HG03025 (cell line): ENCODE results near the gene LPAR1.
"Not testable (repeated sequence)": the region's sequence is repeated elsewhere in the genome, so short reads cannot be mapped to it uniquely, and the experiment has no call there.

Experiments
- ATAC-seq: cut with Tn5 transposase; IDR thresholded peaks from one replicate; pipeline ENCODE4 v1.9.1; 2021; ENCODE audit warnings: mild to moderate bottlenecking, moderate library complexity; ENCODE audit not compliant: unreplicated experiment, low FRiP score

Gene LPAR1

GRCh38 chr9:110835404-110835803 lies 202.9 kb downstream of the LPAR1 start:
- ATAC-seq: no peak

- no peak for ATAC-seq
These were observed 205.3 kb downstream of the LPAR1 start for GRCh38 chr9:110832926-110833325.

DNA sequence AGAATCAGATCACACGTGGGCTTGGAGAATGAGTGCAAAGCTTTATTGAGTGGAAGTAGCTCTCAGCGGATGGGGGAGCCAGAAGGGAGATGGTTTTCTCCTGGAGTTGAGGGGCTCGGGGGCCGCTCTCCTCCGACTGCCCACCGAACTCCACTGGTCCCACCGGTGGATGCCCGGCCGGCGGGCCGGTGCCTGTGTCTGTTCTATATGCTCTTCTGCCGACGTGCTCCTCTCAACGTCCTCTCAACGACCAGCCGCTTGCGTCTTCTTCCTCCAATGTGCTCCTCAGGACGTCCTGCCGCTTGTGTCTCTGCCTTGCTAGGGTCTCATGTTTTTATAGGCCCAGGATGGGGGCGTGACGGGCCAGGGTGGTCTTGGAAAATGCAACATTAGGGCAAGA lies 207.8 kb downstream of the LPAR1 start:
- no peak for ATAC-seq

- no peak for ATAC-seq
These were observed 210.0 kb downstream of the LPAR1 start for GRCh38 chr9:110828264-110828663.

DNA sequence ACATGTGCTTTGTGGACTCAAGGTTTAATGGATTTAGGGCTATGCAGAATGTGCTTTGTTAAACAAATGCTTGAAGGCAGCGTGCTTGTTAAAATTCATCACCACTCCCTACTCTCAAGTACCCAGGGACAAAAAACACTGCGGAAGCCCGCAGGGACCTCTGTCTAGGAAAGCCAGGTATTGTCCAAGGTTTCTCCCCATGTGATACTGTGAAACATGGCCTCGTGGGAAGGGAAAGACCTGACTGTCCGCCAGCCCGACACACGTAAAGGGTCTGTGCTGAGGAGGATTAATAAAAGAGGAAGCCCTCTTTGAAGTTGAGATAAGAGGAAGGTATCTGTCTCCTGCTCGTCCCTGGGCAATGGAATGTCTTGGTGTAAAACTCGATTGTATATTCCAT lies 211.9 kb downstream of the LPAR1 start:
- ATAC-seq: not testable (repeated sequence)

- ATAC-seq: no peak
These were observed 212.3 kb downstream of the LPAR1 start for GRCh38 chr9:110825950-110826349.

DNA sequence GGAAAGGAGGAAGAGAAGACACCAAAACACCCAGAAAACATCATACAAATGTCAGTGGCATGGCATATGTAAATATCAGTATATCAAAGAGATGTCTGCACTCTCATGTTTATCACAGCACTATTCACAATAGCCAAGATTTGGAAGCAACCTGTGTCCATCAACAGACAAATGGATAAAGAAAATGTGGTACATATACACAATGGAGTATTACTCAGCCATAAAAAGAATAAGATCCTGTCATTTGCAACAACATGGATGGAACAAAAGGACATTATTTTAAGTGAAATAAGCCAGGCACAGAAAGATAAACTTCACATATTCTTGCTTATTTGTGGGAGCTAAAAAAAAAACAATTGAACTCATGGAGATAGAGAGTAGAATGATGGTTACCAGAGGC lies 213.1 kb downstream of the LPAR1 start:
- not testable (repeated sequence) for ATAC-seq
